GM10248 (cell line): ENCODE data around the gene CENPB.

Experiments used
- CTCF ChIA-PET: fragments of 300-600 bp; sonication (Branson Sonifier 250); formaldehyde crosslinking; extraction: SDS; loops from one replicate; lab custom pipeline; 2021; ENCODE audit warnings: antibody characterized with exemption; lab: Yijun Ruan, JAX
- POLR2A ChIA-PET: fragments of 350-650 bp; sonication (Branson Sonifier 250); formaldehyde crosslinking; extraction: SDS; loops from one replicate; lab custom pipeline; 2020; ENCODE audit warnings: antibody characterized with exemption; lab: Yijun Ruan, JAX
- DNase-seq: peaks from one replicate; pipeline ENCODE4 v3.0.0; 2012; ENCODE audit errors: extremely low spot score
- CTCF ChIP-seq: IDR thresholded peaks from 2 replicates; pipeline ENCODE4 v1.5.1; 2012; ENCODE audit warnings: mild to moderate bottlenecking, low read depth; ENCODE audit errors: extremely low read depth, missing control alignments, control extremely low read depth

CENPB gene

GRCh38 chr20:3802524-3803239 lies 16.1 kb upstream of the CENPB start:
- CTCF ChIA-PET = no interaction called here
- DNase-seq = no peak
- TF ChIP-seq CTCF = no peak
- POLR2A ChIA-PET = no interaction called here

- ChIA-PET POLR2A (no interaction called here), CTCF (interaction anchor here (1.0 to 3.1 kb wide), 2 partner anchors 15 to 53 kb away, joined by 3 to 14 read pairs; partner anchors contain the start of gene CENPB)
- DNase-seq = no peak
- no peak for TF ChIP-seq CTCF
Measured at GRCh38 chr20:3801846-3802245, 15.3 kb upstream of the CENPB start.

GRCh38 chr20:3801299-3801698 lies 14.8 kb upstream of the CENPB start:
- CTCF ChIA-PET = interaction anchor here (1.0 to 3.1 kb wide), 2 partner anchors 14 to 54 kb away, joined by 3 to 14 read pairs; partner anchors contain the start of gene CENPB
- TF ChIP-seq CTCF = no peak
- POLR2A ChIA-PET = interaction anchor here (0.6 kb wide), 1 partner anchor 202 kb away, joined by 10 read pairs; no protein-coding TSS in a partner anchor
- DNase-seq = no peak

- POLR2A ChIA-PET = interaction anchor here (0.6 kb wide), 1 partner anchor 203 kb away, joined by 10 read pairs; no protein-coding TSS in a partner anchor
- no peak for DNase-seq
- no peak for TF ChIP-seq CTCF
- CTCF ChIA-PET = interaction anchor here (1.0 to 3.1 kb wide), 2 partner anchors 14 to 54 kb away, joined by 3 to 14 read pairs; partner anchors contain the start of gene CENPB
Measured at GRCh38 chr20:3800878-3801260, 14.3 kb upstream of the CENPB start.

GRCh38 chr20:3800256-3800877 lies 13.8 kb upstream of the CENPB start:
- CTCF ChIA-PET = interaction anchor here (1.3 to 3.1 kb wide), 3 partner anchors 13 to 273 kb away, joined by 3 to 14 read pairs (median 3); partner anchors contain the start of gene CENPB
- TF ChIP-seq CTCF = no peak
- POLR2A ChIA-PET = interaction anchor here (0.5 kb wide), 1 partner anchor 19 kb away, joined by 7 read pairs; no protein-coding TSS in a partner anchor
- DNase-seq = no peak

GRCh38 chr20:3798908-3799248 lies 12.3 kb upstream of the CENPB start:
- no peak for TF ChIP-seq CTCF
- CTCF ChIA-PET = interaction anchor here (1.3 to 3.1 kb wide), 2 partner anchors 12 to 275 kb away, joined by 3 to 14 read pairs; partner anchors contain the start of gene CENPB
- POLR2A ChIA-PET = no interaction called here
- DNase-seq = no peak
